ENCODE data around the gene DENND6A.

- TF ChIP-seq CTCF (IDR thresholded peaks at IDR 0.05), result no peak
- TF ChIP-seq EZH2 (IDR thresholded peaks at IDR 0.05), result no peak
These were observed 76.6 kb downstream of the DENND6A start for GRCh38 chr3:57616233-57616632.

Data from neural progenitor cell (in vitro differentiated cells).